BE2C (cell line): ENCODE results near the gene PGPEP1.
"Not testable (repeated sequence)": the region's sequence is repeated elsewhere in the genome, so short reads cannot be mapped to it uniquely, and the experiment has no call there.

Experiments
- DNase-seq: peaks from one replicate; pipeline ENCODE4 v3.0.0-alpha.2; 2020
- H3K27me3 ChIP-seq: fragments of 250-450 bp; sonication (Bioruptor Pico); 2 replicates; pipeline ENCODE4 v1.5.1; 2020; ENCODE audit warnings: mild to moderate bottlenecking
- H3K36me3 ChIP-seq: fragments of 250-450 bp; sonication (Bioruptor Pico); 2 replicates; pipeline ENCODE4 v1.5.1; 2020; ENCODE audit warnings: mild to moderate bottlenecking
- H3K4me1 ChIP-seq: fragments of 250-450 bp; sonication (Bioruptor Pico); 2 replicates; pipeline ENCODE4 v1.5.1; 2020
- H3K4me3 ChIP-seq: 2 replicates; pipeline ENCODE4 v1.5.1; 2011; ENCODE audit warnings: low read depth, low read length
- H3K9me3 ChIP-seq: fragments of 250-450 bp; sonication (Bioruptor Pico); 2 replicates; pipeline ENCODE4 v1.5.1; 2020
- TF ChIP-seq, protein P1 (sequence below): IDR thresholded peaks from 2 replicates; pipeline ENCODE4 v1.5.1; 2012; ENCODE audit warnings: mild to moderate bottlenecking, low read depth, low read length

The PGPEP1 gene

DNA sequence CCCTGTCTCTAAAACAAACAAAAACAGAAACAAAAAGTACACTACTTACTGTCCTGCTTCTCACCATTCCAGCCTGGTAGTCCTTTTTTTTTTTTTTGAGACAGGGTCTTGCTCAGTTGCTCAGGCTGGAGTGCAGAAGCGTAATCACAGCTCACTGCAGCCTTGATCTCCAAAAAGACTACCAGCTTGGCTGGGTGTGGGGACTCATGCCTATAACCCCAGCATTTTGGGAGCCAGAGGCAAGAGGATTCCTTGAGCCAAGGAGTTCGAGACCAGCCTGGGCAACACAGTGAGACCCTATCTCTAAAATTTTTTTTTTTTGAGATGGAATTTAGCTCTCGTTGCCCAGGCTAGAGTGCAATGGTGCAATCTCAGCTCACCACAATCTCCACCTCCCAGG is 40.4 kb downstream of the PGPEP1 start:
- Histone ChIP-seq H3K4me1 (no peaks in the 10 kb centered on the region; the same call in 1 of the 2 replicates), H3K27me3 (no peaks in the 10 kb centered on the region), H3K36me3 (no peaks in the 10 kb centered on the region), H3K9me3 (no peaks in the 10 kb centered on the region), H3K4me3 (no peak overlapping the region)
- no peak for DNase-seq
- TF ChIP-seq, protein P1, sequence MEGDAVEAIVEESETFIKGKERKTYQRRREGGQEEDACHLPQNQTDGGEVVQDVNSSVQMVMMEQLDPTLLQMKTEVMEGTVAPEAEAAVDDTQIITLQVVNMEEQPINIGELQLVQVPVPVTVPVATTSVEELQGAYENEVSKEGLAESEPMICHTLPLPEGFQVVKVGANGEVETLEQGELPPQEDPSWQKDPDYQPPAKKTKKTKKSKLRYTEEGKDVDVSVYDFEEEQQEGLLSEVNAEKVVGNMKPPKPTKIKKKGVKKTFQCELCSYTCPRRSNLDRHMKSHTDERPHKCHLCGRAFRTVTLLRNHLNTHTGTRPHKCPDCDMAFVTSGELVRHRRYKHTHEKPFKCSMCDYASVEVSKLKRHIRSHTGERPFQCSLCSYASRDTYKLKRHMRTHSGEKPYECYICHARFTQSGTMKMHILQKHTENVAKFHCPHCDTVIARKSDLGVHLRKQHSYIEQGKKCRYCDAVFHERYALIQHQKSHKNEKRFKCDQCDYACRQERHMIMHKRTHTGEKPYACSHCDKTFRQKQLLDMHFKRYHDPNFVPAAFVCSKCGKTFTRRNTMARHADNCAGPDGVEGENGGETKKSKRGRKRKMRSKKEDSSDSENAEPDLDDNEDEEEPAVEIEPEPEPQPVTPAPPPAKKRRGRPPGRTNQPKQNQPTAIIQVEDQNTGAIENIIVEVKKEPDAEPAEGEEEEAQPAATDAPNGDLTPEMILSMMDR = no peak

- H3K27me3 ChIP-seq = peaks cover 10% of the 10 kb centered on the region
- H3K4me1 ChIP-seq, H3K9me3 ChIP-seq, DNase-seq, H3K4me3 ChIP-seq, H3K36me3 ChIP-seq: not testable (repeated sequence)
Observed at GRCh38 chr19:18383622-18384021, 43.2 kb downstream of the PGPEP1 start.

DNA sequence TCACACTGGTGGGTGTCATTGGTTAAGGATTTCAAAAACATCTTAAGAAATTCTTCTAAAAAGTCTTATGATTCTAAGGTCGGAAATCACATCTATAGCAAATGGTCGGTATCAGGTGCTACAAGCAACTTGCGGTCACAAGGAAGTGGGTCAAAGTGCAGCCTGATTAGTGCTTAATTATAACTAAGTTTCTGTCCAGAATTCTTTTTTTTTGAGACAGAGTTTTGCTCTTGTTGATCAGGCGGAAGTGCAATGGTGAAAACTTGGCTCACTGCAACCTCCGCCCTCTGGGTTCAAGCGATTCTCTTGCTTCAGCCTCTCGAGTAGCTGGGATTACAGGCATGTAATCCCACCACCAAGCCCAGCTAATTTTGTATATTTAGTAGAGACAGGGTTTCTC is 44.4 kb downstream of the PGPEP1 start:
- Histone ChIP-seq H3K9me3 (no peaks in the 10 kb centered on the region), H3K4me1 (no peaks in the 10 kb centered on the region; the same call in 1 of the 2 replicates), H3K36me3 (no peaks in the 10 kb centered on the region), H3K4me3 (no peak overlapping the region), H3K27me3 (peaks cover 10% of the 10 kb centered on the region)
- TF ChIP-seq, protein P1 = no peak
- no peak for DNase-seq

DNA sequence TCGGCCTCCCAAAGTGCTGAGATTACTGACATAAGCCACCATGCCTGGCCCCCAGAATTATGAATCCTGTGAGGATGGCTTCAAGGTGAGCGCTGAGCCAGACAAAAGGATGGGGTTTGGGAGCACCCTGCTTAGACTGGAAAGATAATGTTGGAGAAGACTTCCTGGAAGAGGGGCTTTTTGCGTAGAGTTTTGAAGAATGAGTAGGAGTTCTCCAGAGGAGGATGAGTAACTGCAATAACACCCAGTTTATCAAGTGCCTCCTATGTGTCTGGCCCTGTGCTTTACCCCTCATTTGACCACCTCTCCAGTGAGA is 44.9 kb downstream of the PGPEP1 start:
- Histone ChIP-seq H3K4me1 (no peaks in the 10 kb centered on the region; the same call in 1 of the 2 replicates), H3K27me3 (peaks cover 10% of the 10 kb centered on the region)

DNA sequence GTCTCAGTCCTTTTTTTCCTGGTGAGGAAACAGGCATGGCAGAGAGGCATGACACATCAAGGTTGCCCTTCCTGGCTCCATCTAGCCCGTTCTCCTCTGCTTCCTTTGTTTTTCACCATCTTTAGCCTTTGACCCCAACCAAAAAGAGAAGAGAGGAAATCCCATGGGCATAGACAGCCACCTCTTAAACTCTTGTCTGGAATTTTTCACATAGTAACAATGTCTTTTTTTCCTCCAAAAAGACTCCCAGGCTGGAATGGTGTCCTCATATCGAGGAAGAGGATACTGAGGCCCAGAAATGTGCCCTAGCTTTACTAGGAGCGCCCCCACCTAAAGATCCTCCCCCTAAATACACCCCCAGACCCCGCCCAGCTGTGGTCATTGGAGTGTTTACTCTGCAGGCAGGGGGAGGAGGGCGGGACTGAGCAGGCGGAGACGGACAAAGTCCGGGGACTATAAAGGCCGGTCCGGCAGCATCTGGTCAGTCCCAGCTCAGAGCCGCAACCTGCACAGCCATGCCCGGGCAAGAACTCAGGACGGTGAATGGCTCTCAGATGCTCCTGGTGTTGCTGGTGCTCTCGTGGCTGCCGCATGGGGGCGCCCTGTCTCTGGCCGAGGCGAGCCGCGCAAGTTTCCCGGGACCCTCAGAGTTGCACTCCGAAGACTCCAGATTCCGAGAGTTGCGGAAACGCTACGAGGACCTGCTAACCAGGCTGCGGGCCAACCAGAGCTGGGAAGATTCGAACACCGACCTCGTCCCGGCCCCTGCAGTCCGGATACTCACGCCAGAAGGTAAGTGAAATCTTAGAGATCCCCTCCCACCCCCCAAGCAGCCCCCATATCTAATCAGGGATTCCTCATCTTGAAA is 45.5 kb downstream of the PGPEP1 start, which contains the start of gene GDF15:
Gene GDF15 (plus strand): TSS at position 484 of the 868 bp plus-strand sequence. CDS start 32 bp downstream, at position 516.
- Histone ChIP-seq H3K9me3 (no peaks in the 10 kb centered on the region), H3K27me3 (peaks cover 10% of the 10 kb centered on the region), H3K36me3 (no peaks in the 10 kb centered on the region), H3K4me3 (peak within 1 kb of the TSS; percentile 45), H3K4me1 (no peaks in the 10 kb centered on the region)
- peak; percentile 43 for DNase-seq
- TF ChIP-seq, protein P1 = peak; percentile 58

More for the DNA sequence above, 44.9 kb downstream of the PGPEP1 start:
- Histone ChIP-seq H3K36me3 (no peaks in the 10 kb centered on the region), H3K9me3 (no peaks in the 10 kb centered on the region), H3K4me3 (no peak overlapping the region)
- TF ChIP-seq, protein P1 = no peak
- no peak for DNase-seq

- no peak for DNase-seq
- Histone ChIP-seq H3K9me3 (no peaks in the 10 kb centered on the region), H3K4me1 (no peaks in the 10 kb centered on the region), H3K4me3 (peak overlapping the region; percentile 45), H3K36me3 (no peaks in the 10 kb centered on the region), H3K27me3 (peaks cover 10% of the 10 kb centered on the region)
- TF ChIP-seq, protein P1 = no peak
Observed at GRCh38 chr19:18386543-18387271, 46.3 kb downstream of the PGPEP1 start.
